NK-92 treated with Interleukin-12 subunit alpha and Interleukin-12 subunit beta, amount 100 ng/mL, for 24 hours (cell line): ENCODE results near the gene CTSO.
"Not testable (repeated sequence)": the region's sequence is repeated elsewhere in the genome, so short reads cannot be mapped to it uniquely, and the experiment has no call there.

Experiments
- DNase-seq: peaks from one replicate; lab custom pipeline; 2025; lab: John Stamatoyannopoulos, UW

The CTSO gene

DNA sequence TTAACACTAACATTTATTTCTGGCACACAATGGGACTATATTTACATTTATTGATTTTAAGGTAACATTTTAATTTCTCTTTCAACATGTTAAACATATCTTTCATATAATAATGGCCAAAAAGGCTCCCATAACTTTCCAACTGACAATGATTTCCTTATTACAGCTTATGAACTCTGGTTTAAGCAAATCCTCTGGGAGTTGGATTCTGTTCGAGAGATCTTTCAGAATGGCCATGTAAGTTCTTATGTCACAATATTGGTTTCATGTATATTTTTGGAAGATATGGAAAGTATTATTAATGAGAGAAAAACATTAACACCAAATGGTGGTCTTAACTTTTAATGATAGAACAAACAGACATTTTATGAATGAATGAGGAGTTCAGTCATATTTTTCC, 46.1 kb downstream of the CTSO start:
- DNase-seq = no peak

DNA sequence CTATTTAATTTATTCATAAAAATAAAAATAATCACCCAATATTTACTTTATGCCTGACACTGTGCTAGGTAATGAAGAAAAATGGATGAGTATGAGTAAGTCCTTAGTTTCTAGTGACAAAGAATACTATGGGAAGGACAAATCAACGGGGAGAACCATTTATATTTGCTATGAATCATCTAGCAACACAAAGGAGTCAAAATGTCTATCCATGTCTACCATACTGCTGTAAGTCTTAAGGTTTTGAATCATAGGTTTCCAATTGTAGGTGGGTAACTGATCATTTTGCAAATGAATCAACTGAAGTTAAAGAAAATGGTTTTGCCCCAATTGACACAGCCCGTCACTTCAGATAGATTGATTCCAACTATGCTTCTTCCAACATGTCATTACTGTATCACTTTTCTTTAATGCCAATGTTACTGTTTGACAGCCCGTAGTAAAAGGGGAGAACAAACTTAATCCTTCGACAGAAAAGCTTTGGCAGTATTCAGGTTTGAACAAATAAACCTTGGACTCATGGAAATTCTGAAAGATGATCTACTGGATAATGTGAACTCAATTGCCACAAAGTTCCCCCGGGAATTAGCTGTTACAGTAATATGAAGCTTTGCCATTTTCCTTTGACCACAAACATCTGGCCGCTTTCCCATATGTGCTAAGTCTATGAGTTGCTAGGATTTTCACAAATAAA, 47.0 kb downstream of the CTSO start:
- DNase-seq = no peak

- DNase-seq = no peak
Observed at GRCh38 chr4:155904331-155904730, 49.3 kb downstream of the CTSO start.

GRCh38 chr4:155903453-155903852, 50.2 kb downstream of the CTSO start, which contains the start of gene TDO2:
Gene TDO2 (plus strand): TSS chr4:155903696. CDS start chr4:155903759, 63 bp downstream.
- DNase-seq = no peak

DNA sequence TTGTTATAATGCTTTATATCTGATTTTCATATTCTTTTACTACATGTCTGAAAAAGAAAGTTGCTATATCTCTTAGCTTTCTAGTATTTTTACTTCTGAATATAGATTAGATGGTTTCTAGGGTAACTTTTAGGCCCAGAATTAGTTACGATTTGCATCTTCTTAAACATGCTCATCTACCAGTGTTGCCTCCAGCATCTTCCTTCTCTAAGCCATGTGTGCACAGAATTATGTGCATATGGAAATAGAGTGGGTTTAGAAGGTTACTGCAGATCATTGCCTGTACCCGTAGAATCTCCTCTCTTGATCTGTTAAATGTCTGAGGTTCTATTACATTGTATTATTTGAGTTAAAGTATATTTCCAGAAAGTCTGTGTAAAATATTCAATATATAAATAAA, 52.7 kb downstream of the CTSO start:
- DNase-seq = no peak

DNA sequence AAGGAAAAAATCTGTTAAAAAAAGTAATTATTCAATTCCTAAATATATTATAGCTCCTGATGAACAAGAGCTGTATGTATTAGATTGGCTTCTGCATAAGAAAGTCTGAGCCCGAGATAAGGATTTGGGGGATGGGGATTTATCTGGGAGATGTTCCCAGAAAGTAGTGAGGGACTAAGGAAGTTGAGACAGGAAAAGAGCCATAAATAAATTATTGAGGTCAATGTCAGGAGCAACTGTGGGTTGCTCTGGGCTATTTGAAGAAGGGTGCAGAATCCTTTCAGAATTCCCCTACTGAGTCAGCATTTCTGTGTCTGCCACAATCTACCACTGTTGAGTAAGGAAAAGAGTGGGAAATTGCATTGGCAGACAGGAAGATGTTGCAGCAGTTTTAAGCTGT, 53.3 kb downstream of the CTSO start:
- no peak for DNase-seq

DNA sequence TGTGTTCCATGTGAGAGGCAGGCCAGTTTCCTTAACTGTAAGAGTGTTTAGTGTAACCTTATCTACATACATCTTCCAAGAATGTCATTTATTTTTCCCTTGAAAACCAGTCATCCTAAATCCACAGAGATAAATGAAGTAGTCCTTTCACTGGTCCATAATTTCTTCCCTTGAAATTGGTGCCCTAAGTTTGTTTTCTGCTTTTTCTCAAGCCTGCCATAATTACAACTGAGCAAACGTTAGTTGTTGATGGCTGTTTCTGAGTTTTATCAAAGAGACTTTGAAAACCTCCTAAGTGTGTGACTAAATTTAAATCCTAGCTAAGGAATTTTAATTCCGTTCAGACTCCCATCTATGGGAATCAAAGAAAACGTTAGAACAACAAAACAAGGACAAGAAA, 53.8 kb downstream of the CTSO start:
- no peak for DNase-seq

DNA sequence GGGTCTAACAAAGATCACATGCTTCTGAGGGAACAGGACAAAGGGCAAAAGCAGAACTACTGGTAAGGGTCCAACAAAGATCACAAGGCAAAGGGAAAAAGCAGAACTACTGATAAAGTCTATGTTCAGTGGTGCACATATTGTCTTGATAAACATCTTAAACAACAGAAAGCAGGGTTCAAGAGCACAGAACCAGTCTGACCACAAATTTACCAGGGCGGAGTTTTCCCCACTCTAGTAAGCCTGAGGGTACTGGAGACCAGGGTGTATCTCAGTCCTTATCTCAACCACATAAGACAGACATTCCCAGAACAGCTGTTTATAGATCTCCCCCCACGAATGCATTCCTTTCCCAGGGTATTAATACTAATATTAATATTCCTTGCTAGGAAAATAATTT, 55.3 kb downstream of the CTSO start:
- not testable (repeated sequence) for DNase-seq

- DNase-seq = no peak
Observed at GRCh38 chr4:155891058-155891457, 62.6 kb downstream of the CTSO start.

DNA sequence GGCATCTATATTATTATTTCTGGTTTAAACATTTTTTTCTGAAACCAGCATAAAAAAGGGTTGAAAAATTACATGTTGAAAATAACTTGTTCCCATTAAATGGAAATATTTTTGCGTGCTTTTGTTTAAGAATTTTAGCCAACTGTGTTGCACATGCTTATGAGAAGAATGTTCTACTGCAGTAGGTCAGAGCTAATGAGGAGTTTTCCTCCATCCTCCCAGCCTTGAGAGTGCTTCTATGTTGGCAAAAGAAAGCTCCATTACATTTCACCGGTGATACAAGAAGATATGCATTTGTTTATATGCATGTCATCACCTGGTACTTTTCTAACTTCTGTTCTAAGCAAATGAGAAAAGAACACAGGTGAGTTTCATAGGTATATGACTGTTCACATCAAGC, 63.7 kb downstream of the CTSO start:
- DNase-seq = no peak

DNA sequence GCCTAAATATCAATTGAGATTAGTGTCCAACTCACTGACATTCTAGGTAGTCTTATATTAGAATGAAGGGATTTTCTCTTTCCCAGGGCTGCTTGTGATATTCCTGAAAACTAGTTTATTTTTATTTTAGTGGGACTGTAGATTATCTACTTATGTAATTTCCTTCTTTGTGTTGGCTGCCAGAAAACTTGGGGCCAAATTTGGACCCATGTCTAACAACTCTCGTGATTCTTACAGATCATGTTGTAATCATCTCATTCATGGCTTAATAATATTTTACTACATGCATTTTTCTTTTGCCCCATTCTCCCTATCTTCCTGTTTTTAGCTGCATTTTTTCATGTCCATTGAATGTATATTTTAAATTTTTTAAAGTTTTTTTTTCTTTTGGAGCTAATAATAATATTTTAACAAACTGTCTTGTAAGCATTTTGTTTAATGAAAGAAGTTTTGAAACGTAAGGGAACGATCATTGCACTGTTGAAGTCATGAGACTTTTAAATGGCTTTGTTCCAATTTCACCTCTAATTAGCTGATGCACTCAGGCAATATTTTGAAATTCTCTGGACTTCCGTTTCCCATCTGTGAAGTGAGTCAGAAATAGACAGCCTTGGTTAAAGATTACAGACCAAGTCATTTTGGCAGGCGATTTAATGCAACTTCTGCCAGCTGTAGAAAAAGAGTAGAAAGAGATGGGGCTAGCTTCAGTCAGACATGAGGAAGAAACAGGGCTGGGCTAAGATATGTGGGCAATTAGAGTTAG, 64.5 kb downstream of the CTSO start:
- DNase-seq = no peak

- no peak for DNase-seq
Observed at GRCh38 chr4:155887847-155888570, 65.7 kb downstream of the CTSO start.

DNA sequence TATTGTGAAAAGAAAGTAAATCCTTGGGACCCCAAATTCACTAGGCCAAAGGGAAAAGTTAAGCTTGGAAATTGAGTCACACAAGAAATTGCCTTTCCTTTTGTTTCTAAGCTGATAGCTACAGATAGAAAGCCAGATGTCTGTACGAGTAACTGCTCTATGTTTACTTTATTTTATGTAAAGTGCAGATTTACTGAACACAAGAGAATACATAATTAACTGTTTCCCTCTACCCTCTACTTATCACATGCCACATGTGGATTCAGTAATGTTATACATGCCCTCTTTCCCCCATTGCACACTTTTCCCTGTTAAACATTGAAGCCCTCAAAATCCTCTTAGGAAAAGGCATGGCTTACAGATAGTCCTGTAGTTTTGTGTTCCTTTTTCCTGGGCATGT, 66.6 kb downstream of the CTSO start:
- no peak for DNase-seq

GRCh38 chr4:155885666-155886065, 68.0 kb downstream of the CTSO start:
- DNase-seq = no peak

DNA sequence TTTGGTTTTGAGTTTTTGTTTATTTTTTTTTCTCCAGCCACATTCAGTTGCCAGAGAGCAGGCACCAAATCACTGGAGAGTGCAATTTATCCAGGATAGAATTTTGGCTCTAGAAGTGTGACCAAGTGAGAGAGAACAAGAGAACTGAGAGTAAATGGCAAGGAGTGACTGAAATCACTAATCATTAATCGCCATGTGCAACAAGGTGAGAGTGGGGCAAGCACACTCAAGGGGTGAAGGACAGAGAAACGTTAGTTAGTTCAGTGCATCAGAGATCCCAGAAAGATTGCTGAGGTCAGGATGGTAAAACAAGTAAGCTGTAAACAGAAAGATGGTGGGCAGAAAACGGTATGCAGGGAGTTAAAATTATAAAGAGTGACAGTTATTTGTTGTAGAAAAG, 69.8 kb downstream of the CTSO start:
- no peak for DNase-seq

- DNase-seq = no peak
Observed at GRCh38 chr4:155881555-155881954, 72.1 kb downstream of the CTSO start.

GRCh38 chr4:155879767-155880166, 73.9 kb downstream of the CTSO start:
- DNase-seq = no peak

DNA sequence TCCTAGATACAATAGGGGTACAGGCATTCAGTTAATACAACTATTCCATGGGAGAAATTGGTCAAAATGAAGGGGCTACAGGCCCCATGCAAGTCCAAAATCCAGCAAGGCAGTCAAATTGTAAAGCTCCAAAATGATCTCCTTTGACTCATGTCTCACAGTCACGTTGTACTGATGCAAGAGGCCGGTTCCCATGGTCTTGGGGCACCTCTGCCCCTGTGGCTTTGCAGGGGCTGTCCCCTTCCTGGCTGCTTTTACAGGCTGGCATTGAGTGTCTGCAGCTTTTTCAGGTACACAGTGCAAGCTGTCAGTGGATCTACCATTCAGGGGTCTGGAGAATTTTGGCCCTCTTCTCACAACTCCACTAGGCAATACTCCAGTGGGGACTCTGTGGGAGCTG, 75.1 kb downstream of the CTSO start:
- no peak for DNase-seq

DNA sequence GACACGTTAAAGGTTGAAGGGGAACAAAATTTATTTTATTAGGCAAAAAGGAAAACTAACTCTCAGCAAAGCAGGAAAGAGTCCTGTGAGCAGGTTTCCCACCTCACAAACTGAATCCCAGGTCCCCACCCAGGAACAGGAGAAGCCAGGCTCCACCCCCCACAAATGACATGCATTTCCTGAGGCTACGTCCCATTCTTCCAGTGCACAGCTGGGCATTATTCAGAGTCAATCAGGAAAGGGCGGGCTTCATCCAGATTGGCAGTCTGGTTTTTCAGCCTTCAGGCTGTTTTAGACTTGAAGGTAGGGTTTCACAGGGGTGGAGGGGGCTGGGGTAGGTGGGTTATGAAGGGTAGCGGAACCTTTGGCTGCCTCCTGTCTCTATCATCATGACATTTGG, 75.7 kb downstream of the CTSO start:
- no peak for DNase-seq

- no peak for DNase-seq
Observed at GRCh38 chr4:155875878-155876277, 77.8 kb downstream of the CTSO start.
